Colonic mucosa (tissue), 4 donors: ENCODE results near the gene BRCA2. TPM values are rescaled to one million over a fixed set of nuclear protein-coding genes. Genes with fewer than 3 reads are reported as not detected.

Source experiments
- DNase-seq: peaks from one replicate; pipeline ENCODE4 v3.0.0-alpha.2; 2020
- H3K27ac ChIP-seq: fragments of 200-600 bp; one replicate; pipeline ENCODE4 v1.8.0; 2021
- H3K27me3 ChIP-seq: fragments of 200-600 bp; one replicate; pipeline ENCODE4 v1.8.0; 2021
- H3K36me3 ChIP-seq: fragments of 200-600 bp; one replicate; pipeline ENCODE4 v1.8.0; 2021
- H3K4me1 ChIP-seq: fragments of 200-600 bp; one replicate; pipeline ENCODE4 v1.8.0; 2021; ENCODE audit warnings: mild to moderate bottlenecking
- H3K4me3 ChIP-seq: fragments of 200-600 bp; one replicate; pipeline ENCODE4 v1.8.0; 2021
- H3K9ac ChIP-seq, 2 donors: one replicate each; pipeline ENCODE4 v1.7.0; 2013; ENCODE audit warnings: control low read depth in 2 of 2, low read depth in 2 of 2, low read length in 2 of 2
- H3K9me3 ChIP-seq: fragments of 200-600 bp; one replicate; pipeline ENCODE4 v1.8.0; 2021
- CTCF ChIP-seq: fragments of 200-600 bp; IDR thresholded peaks from one replicate; pipeline ENCODE4 v1.8.0; 2022; ENCODE audit warnings: antibody characterized with exemption, mild to moderate bottlenecking
- intact Hi-C: fragments of 100-400 bp; cut with DNase I; formaldehyde crosslinking; loops from one replicate; pipeline ENCODE4 v1.14.1; 2022
- total RNA-seq, 2 donors: library from RNA; stranded (reverse); fragmentation: NEBNext Ultra II Directional in 1 of 2; extraction: Animal tissue kit (Norgen Biotek cat#: 25700) in 1 of 2; gene quantifications; one replicate each; pipeline ENCODE4 v1.2.1, GENCODE V29; 2021
- donor health status: healthy.
- donor health status: DM: no; HTN: no; CAD: no.
- donor health status: DM: no; HTN: no; CAD: no.

Gene BRCA2
- total RNA-seq: 10 to 100 TPM in 1 of 2 donors, 1 to 10 TPM in 1; 4.8 to 12.1 TPM

- Histone ChIP-seq H3K27ac (peak within 1 kb of the TSS; percentile 80), H3K9me3 (no peaks in the 10 kb centered on the region), H3K4me3 (peak within 1 kb of the TSS; percentile 80), H3K4me1 (no peaks in the 10 kb centered on the region), H3K9ac (peak within 1 kb of the TSS; percentile 89 to 90), H3K27me3 (no peaks in the 10 kb centered on the region), H3K36me3 (no peaks in the 10 kb centered on the region)
- intact Hi-C loops: no loop called here
- peak; percentile 87 for DNase-seq
- TF ChIP-seq CTCF: no peak
Observed at GRCh38 chr13:32315238-32316027, at the start of gene BRCA2, which contains the start of gene ZAR1L. TSS of gene BRCA2 (plus strand) at chr13:32315508. CDS start at chr13:32316461, 953 bp downstream. TSS of gene ZAR1L (minus strand) at chr13:32315363. CDS start at chr13:32311925, 3,438 bp downstream.

GRCh38 chr13:32265726-32266125 lies 49.6 kb upstream of the BRCA2 start:
- intact Hi-C loops: no loop called here
- no peak for TF ChIP-seq CTCF
- Histone ChIP-seq H3K9me3 (no peaks in the 10 kb centered on the region), H3K27me3 (no peaks in the 10 kb centered on the region), H3K27ac (no peak overlapping the region), H3K9ac (no peak overlapping the region), H3K4me3 (no peak overlapping the region), H3K4me1 (no peaks in the 10 kb centered on the region), H3K36me3 (no peaks in the 10 kb centered on the region)
- no peak for DNase-seq

- Histone ChIP-seq H3K27me3 (no peaks in the 10 kb centered on the region), H3K9ac (no peak overlapping the region), H3K27ac (no peak overlapping the region), H3K36me3 (no peaks in the 10 kb centered on the region), H3K4me1 (no peaks in the 10 kb centered on the region), H3K4me3 (no peak overlapping the region), H3K9me3 (no peaks in the 10 kb centered on the region)
- no peak for TF ChIP-seq CTCF
- intact Hi-C loops: no loop called here
- no peak for DNase-seq
Observed at GRCh38 chr13:32266130-32266529, 49.2 kb upstream of the BRCA2 start.

- no peaks in the 10 kb centered on the region for H3K36me3 ChIP-seq
- no peak overlapping the region for H3K4me3 ChIP-seq
Observed at GRCh38 chr13:32267836-32268439, 47.4 kb upstream of the BRCA2 start.

More at GRCh38 chr13:32267836-32268439, 47.4 kb upstream of the BRCA2 start:
- H3K4me1 ChIP-seq: no peaks in the 10 kb centered on the region
- no peak overlapping the region for H3K27ac ChIP-seq
- no peak overlapping the region for H3K9ac ChIP-seq
- TF ChIP-seq CTCF: peak; percentile 79
- no peaks in the 10 kb centered on the region for H3K27me3 ChIP-seq
- intact Hi-C loops: no loop called here
- DNase-seq: peak; percentile 60
- H3K9me3 ChIP-seq: no peaks in the 10 kb centered on the region
